HEK293 (cell line): ENCODE measurements around the gene IRS1.

Source experiments
- CTCF ChIA-PET: fragments of 350-600 bp; formaldehyde crosslinking; extraction: SDS; loops from one replicate; lab custom pipeline; 2021; ENCODE audit warnings: antibody characterized with exemption; lab: Yijun Ruan, JAX
- POLR2A ChIA-PET: fragments of 300-600 bp; formaldehyde crosslinking; extraction: SDS; loops from one replicate; lab custom pipeline; 2020; ENCODE audit warnings: antibody characterized with exemption, inconsistent platforms; lab: Yijun Ruan, JAX
- H3K27ac ChIP-seq: fragments of 200-500 bp; sonication (Bioruptor generic); 2 replicates; pipeline ENCODE4 v1.5.1; 2014; ENCODE audit warnings: low read depth, low read length, control low read depth, inconsistent platforms; ENCODE audit errors: extremely low read depth
- H3K36me3 ChIP-seq, 2 experiments: fragments of 200-500 bp in 1 of 2; sonication (Bioruptor generic) in 1 of 2; 1 replicate in 1 of 2; 2 replicates in 1 of 2; pipeline ENCODE4 v1.5.1; 2014 to 2017; ENCODE audit warnings: inconsistent platforms in 2 of 2, low read length in 2 of 2; ENCODE audit not compliant: control insufficient read depth in 2 of 2, insufficient read depth in 1 of 2
- H3K4me1 ChIP-seq: fragments of 200-500 bp; sonication (Bioruptor generic); 2 replicates; pipeline ENCODE4 v1.5.1; 2014; ENCODE audit warnings: mild to moderate bottlenecking, low read length, inconsistent platforms; ENCODE audit not compliant: control insufficient read depth, insufficient read depth
- H3K4me3 ChIP-seq: 2 replicates; pipeline ENCODE4 v1.5.1; 2011; ENCODE audit warnings: low read depth, mild to moderate bottlenecking, control low read depth, low read length, moderate library complexity
- H3K9me3 ChIP-seq: fragments of 200-500 bp; sonication (Bioruptor generic); 2 replicates; pipeline ENCODE4 v1.5.1; 2014; ENCODE audit warnings: low read depth, low read length, inconsistent platforms; ENCODE audit not compliant: control insufficient read depth, insufficient read depth
- GLIS2 ChIP-seq: fragments of 450-650 bp; formaldehyde crosslinking; IDR thresholded peaks from 2 replicates; pipeline ENCODE4 v1.5.1; 2016; ENCODE audit warnings: missing biosample characterization, missing genetic modification characterization
- SP7 ChIP-seq: fragments of 450-650 bp; formaldehyde crosslinking; IDR thresholded peaks from 2 replicates; pipeline ENCODE4 v1.5.1; 2016; ENCODE audit warnings: missing biosample characterization, missing genetic modification characterization
- TCF7L2 ChIP-seq: IDR thresholded peaks from 2 replicates; pipeline ENCODE4 v1.6.1; 2011; ENCODE audit warnings: low read depth, mild to moderate bottlenecking, inconsistent platforms, low read length, moderate library complexity, borderline replicate concordance
- TRIM28 ChIP-seq: IDR thresholded peaks from 2 replicates; pipeline ENCODE4 v1.6.1; 2011; ENCODE audit warnings: low read length, control low read depth, borderline replicate concordance
- ZNF140 ChIP-seq: fragments of 450-650 bp; formaldehyde crosslinking; IDR thresholded peaks from 2 replicates; pipeline ENCODE4 v1.5.1; 2016; ENCODE audit warnings: missing biosample characterization, missing genetic modification characterization
- ZNF16 ChIP-seq: fragments of 450-650 bp; formaldehyde crosslinking; IDR thresholded peaks from 2 replicates; pipeline ENCODE4 v1.5.1; 2016; ENCODE audit warnings: low read depth, missing biosample characterization, missing genetic modification characterization
- ZNF175 ChIP-seq: fragments of 450-650 bp; formaldehyde crosslinking; IDR thresholded peaks from 2 replicates; pipeline ENCODE4 v1.5.1; 2016; ENCODE audit warnings: missing biosample characterization, missing genetic modification characterization
- ZNF221 ChIP-seq: fragments of 450-650 bp; formaldehyde crosslinking; IDR thresholded peaks from 2 replicates; pipeline ENCODE4 v1.5.1; 2017; ENCODE audit warnings: missing biosample characterization, missing genetic modification characterization, borderline replicate concordance
- ZNF423 ChIP-seq: fragments of 450-650 bp; formaldehyde crosslinking; IDR thresholded peaks from 2 replicates; pipeline ENCODE4 v1.5.1; 2016; ENCODE audit warnings: missing biosample characterization, missing genetic modification characterization
- ZNF571 ChIP-seq: fragments of 450-650 bp; formaldehyde crosslinking; IDR thresholded peaks from 2 replicates; pipeline ENCODE4 v1.5.0; 2017; ENCODE audit warnings: missing biosample characterization, missing genetic modification characterization
- ZNF610 ChIP-seq: fragments of 450-650 bp; formaldehyde crosslinking; IDR thresholded peaks from 2 replicates; pipeline ENCODE4 v1.5.1; 2016; ENCODE audit warnings: missing biosample characterization, missing genetic modification characterization, borderline replicate concordance
- ZNF623 ChIP-seq: fragments of 450-650 bp; formaldehyde crosslinking; IDR thresholded peaks from 2 replicates; pipeline ENCODE4 v1.5.1; 2016; ENCODE audit warnings: missing biosample characterization, missing genetic modification characterization
- ZNF624 ChIP-seq: fragments of 450-650 bp; formaldehyde crosslinking; IDR thresholded peaks from 2 replicates; pipeline ENCODE4 v1.5.1; 2017; ENCODE audit warnings: missing biosample characterization, missing genetic modification characterization
- ZNF629 ChIP-seq: fragments of 450-650 bp; formaldehyde crosslinking; IDR thresholded peaks from 2 replicates; pipeline ENCODE4 v1.5.1; 2017; ENCODE audit warnings: missing biosample characterization, missing genetic modification characterization
- ZNF670 ChIP-seq: fragments of 450-650 bp; formaldehyde crosslinking; IDR thresholded peaks from 2 replicates; pipeline ENCODE4 v1.5.1; 2016; ENCODE audit warnings: missing biosample characterization, missing genetic modification characterization, low read depth
- ZNF776 ChIP-seq: fragments of 450-650 bp; formaldehyde crosslinking; IDR thresholded peaks from 2 replicates; pipeline ENCODE4 v1.5.0; 2017; ENCODE audit warnings: missing biosample characterization, missing genetic modification characterization, borderline replicate concordance
- TF ChIP-seq, protein P1 (sequence below): fragments of 450-650 bp; formaldehyde crosslinking; IDR thresholded peaks from 2 replicates; pipeline ENCODE4 v1.5.1; 2017; ENCODE audit warnings: missing biosample characterization, missing genetic modification characterization
- TF ChIP-seq, protein P2 (sequence below): fragments of 450-650 bp; formaldehyde crosslinking; IDR thresholded peaks from 2 replicates; pipeline ENCODE4 v1.5.1; 2016; ENCODE audit warnings: missing biosample characterization, missing genetic modification characterization
- TF ChIP-seq, protein P3 (sequence below): fragments of 450-650 bp; IDR thresholded peaks from 2 replicates; pipeline ENCODE4 v1.5.1; 2018; ENCODE audit warnings: missing biosample characterization, mild to moderate bottlenecking, missing genetic modification characterization
- TF ChIP-seq, protein P4 (sequence below): fragments of 450-650 bp; formaldehyde crosslinking; IDR thresholded peaks from 2 replicates; pipeline ENCODE4 v1.5.1; 2016; ENCODE audit warnings: missing biosample characterization, missing genetic modification characterization
- TF ChIP-seq, protein P5 (sequence below): fragments of 450-650 bp; formaldehyde crosslinking; IDR thresholded peaks from 2 replicates; pipeline ENCODE4 v1.5.1; 2017; ENCODE audit warnings: missing biosample characterization, mild to moderate bottlenecking, missing genetic modification characterization, moderate library complexity
- TF ChIP-seq, protein P6 (sequence below): fragments of 450-650 bp; formaldehyde crosslinking; IDR thresholded peaks from 2 replicates; pipeline ENCODE4 v1.5.1; 2016; ENCODE audit warnings: missing biosample characterization, missing genetic modification characterization
- TF ChIP-seq, protein P7 (sequence below): fragments of 450-650 bp; formaldehyde crosslinking; IDR thresholded peaks from 2 replicates; pipeline ENCODE4 v1.5.1; 2016; ENCODE audit warnings: missing biosample characterization, missing genetic modification characterization

Gene IRS1

DNA sequence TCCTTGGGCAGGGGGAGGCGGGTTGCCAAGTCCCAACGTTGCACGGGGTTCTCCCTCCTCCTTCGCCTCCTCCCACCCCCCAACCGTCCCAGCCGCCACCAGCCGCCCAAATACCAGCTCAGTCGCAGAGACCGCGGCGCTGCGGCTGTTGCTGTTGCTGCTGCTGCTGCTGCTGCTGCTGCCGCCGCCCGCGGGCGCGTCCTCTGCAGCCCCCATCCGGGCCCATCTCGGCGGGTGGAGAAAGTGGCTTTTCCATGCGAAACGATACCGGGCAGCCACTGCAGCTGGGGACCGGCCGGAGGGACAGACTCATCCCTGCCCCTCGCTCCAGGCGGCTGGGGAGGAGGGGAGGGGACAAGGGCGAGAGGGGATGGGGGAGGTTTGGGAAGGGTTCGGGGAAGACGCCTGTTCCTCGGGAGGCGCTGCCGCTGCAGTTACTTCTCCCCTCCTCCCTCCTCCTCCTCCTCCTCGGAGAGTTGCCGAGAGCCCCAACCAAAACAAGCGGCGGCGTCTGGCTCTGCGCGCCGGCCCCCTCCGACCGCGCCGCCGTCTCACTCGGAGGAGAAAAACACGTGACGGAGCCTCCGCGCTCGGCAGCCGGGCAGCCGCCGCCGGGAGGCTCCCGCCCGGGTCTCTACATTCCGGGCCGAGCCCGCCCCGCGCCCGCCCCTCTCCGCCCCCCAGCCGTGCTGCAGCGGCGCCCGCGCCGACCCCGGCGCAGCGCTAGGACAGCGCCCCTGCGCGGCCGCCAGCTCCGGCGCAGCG is at the start of gene IRS1 (continued):
- no peak for TF ChIP-seq ZNF571 (tag by site-specific recombination)
- TF ChIP-seq GLIS2 (tag by site-specific recombination), result 0 out of 2 replicates have a peak, but pooled peaks have one; percentile 34
- no peak for TF ChIP-seq ZNF610
- TF ChIP-seq ZNF670 (tag by site-specific recombination), result no peak
- TF ChIP-seq, protein P1, sequence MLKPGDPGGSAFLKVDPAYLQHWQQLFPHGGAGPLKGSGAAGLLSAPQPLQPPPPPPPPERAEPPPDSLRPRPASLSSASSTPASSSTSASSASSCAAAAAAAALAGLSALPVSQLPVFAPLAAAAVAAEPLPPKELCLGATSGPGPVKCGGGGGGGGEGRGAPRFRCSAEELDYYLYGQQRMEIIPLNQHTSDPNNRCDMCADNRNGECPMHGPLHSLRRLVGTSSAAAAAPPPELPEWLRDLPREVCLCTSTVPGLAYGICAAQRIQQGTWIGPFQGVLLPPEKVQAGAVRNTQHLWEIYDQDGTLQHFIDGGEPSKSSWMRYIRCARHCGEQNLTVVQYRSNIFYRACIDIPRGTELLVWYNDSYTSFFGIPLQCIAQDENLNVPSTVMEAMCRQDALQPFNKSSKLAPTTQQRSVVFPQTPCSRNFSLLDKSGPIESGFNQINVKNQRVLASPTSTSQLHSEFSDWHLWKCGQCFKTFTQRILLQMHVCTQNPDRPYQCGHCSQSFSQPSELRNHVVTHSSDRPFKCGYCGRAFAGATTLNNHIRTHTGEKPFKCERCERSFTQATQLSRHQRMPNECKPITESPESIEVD, result no peak
- TF ChIP-seq, protein P2, sequence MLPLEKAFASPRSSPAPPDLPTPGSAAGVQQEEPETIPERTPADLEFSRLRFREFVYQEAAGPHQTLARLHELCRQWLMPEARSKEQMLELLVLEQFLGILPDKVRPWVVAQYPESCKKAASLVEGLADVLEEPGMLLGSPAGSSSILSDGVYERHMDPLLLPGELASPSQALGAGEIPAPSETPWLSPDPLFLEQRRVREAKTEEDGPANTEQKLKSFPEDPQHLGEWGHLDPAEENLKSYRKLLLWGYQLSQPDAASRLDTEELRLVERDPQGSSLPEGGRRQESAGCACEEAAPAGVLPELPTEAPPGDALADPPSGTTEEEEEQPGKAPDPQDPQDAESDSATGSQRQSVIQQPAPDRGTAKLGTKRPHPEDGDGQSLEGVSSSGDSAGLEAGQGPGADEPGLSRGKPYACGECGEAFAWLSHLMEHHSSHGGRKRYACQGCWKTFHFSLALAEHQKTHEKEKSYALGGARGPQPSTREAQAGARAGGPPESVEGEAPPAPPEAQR (tag by site-specific recombination), result no peak
- TF ChIP-seq ZNF624, result no peak
- TF ChIP-seq ZNF776 (tag by site-specific recombination), result no peak
- TF ChIP-seq, protein P3, sequence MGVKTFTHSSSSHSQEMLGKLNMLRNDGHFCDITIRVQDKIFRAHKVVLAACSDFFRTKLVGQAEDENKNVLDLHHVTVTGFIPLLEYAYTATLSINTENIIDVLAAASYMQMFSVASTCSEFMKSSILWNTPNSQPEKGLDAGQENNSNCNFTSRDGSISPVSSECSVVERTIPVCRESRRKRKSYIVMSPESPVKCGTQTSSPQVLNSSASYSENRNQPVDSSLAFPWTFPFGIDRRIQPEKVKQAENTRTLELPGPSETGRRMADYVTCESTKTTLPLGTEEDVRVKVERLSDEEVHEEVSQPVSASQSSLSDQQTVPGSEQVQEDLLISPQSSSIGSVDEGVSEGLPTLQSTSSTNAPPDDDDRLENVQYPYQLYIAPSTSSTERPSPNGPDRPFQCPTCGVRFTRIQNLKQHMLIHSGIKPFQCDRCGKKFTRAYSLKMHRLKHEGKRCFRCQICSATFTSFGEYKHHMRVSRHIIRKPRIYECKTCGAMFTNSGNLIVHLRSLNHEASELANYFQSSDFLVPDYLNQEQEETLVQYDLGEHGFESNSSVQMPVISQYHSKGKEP (tag by site-specific recombination), result peak; percentile 74; the same call in 1 of the 2 replicates
- peak; percentile 30 for TF ChIP-seq SP7
- TF ChIP-seq, protein P4, sequence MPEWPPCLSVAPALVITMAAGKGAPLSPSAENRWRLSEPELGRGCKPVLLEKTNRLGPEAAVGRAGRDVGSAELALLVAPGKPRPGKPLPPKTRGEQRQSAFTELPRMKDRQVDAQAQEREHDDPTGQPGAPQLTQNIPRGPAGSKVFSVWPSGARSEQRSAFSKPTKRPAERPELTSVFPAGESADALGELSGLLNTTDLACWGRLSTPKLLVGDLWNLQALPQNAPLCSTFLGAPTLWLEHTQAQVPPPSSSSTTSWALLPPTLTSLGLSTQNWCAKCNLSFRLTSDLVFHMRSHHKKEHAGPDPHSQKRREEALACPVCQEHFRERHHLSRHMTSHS (tag by site-specific recombination), result no peak
- TF ChIP-seq ZNF623, result no peak

DNA sequence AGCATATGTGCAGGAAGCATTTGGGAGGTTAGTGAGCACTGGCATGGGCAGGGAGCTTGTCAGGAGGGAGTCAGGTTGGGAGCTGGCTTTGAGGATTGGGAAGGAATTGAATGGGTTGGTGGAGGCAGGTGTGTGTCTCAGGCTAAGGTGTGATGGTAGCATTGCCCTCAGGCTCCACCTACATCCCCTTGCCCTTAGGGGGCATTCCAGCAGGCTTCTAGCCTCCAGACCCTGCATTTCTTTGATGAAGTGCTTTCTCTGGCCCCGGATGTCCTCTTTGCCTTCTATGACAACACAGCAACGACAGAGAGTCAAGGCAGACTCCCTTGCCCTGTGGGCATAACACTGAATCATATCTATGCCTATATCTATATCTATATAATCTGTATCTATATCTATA is 49.7 kb upstream of the IRS1 start:
- Histone ChIP-seq H3K9me3 (no peaks in the 10 kb centered on the region), H3K27ac (no peak overlapping the region), H3K4me3 (no peak overlapping the region)
- TF ChIP-seq ZNF140 (tag by site-specific recombination), result no peak
- no peak for TF ChIP-seq ZNF629 (tag by site-specific recombination)
- TF ChIP-seq, protein P5, sequence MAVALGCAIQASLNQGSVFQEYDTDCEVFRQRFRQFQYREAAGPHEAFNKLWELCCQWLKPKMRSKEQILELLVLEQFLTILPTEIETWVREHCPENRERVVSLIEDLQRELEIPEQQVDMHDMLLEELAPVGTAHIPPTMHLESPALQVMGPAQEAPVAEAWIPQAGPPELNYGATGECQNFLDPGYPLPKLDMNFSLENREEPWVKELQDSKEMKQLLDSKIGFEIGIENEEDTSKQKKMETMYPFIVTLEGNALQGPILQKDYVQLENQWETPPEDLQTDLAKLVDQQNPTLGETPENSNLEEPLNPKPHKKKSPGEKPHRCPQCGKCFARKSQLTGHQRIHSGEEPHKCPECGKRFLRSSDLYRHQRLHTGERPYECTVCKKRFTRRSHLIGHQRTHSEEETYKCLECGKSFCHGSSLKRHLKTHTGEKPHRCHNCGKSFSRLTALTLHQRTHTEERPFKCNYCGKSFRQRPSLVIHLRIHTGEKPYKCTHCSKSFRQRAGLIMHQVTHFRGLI (tag by site-specific recombination), result no peak
- no peak for TF ChIP-seq ZNF16
- no peak for TF ChIP-seq ZNF423 (tag by site-specific recombination)
- TF ChIP-seq TCF7L2, result no peak
- TF ChIP-seq ZNF221 (tag by site-specific recombination), result no peak
- TF ChIP-seq TRIM28, result no peak
- TF ChIP-seq, protein P6, sequence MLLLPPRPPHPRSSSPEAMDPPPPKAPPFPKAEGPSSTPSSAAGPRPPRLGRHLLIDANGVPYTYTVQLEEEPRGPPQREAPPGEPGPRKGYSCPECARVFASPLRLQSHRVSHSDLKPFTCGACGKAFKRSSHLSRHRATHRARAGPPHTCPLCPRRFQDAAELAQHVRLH (tag by site-specific recombination), result no peak
- TF ChIP-seq, protein P7, sequence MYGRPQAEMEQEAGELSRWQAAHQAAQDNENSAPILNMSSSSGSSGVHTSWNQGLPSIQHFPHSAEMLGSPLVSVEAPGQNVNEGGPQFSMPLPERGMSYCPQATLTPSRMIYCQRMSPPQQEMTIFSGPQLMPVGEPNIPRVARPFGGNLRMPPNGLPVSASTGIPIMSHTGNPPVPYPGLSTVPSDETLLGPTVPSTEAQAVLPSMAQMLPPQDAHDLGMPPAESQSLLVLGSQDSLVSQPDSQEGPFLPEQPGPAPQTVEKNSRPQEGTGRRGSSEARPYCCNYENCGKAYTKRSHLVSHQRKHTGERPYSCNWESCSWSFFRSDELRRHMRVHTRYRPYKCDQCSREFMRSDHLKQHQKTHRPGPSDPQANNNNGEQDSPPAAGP (tag by site-specific recombination), result no peak
- no peak for TF ChIP-seq ZNF175 (tag by site-specific recombination)
- no peak for TF ChIP-seq ZNF776 (tag by site-specific recombination)
- TF ChIP-seq, all 188 proteins: peak for 0
- H3K4me1 ChIP-seq, result no peaks in the 10 kb centered on the region
- peaks cover 0 to 4% of the 10 kb centered on the region in 2 experiments; a peak in 1 of 3 replicates for H3K36me3 ChIP-seq
- ChIA-PET POLR2A (no interaction called here), CTCF (no interaction called here)
